Mucosa of descending colon (tissue), 3 donors: Measurements from ENCODE around the gene AP4E1. TPM values are rescaled to one million over a fixed set of nuclear protein-coding genes. Genes with fewer than 3 reads are reported as not detected.
"Not testable (repeated sequence)": the region's sequence is repeated elsewhere in the genome, so short reads cannot be mapped to it uniquely, and the experiment has no call there.

Experiments used
- ATAC-seq: fragments of 200-7000 bp; cut with Tn5 transposase; one replicate; pipeline ENCODE4 v1.9.1; 2020; ENCODE audit warnings: mild to moderate bottlenecking, moderate library complexity
- DNase-seq, 3 donors: peaks; one replicate each; pipeline ENCODE4 v3.0.0-alpha.2; 2020
- H3K36me3 ChIP-seq: fragments of 200-600 bp; one replicate; pipeline ENCODE4 v1.8.0; 2021; ENCODE audit warnings: low read depth, mild to moderate bottlenecking
- H3K4me1 ChIP-seq: fragments of 200-600 bp; one replicate; pipeline ENCODE4 v1.8.0; 2021; ENCODE audit warnings: low read depth, mild to moderate bottlenecking
- H3K4me3 ChIP-seq: fragments of 200-600 bp; one replicate; pipeline ENCODE4 v1.8.0; 2021; ENCODE audit warnings: mild to moderate bottlenecking
- H3K9me3 ChIP-seq: fragments of 200-600 bp; one replicate; pipeline ENCODE4 v1.8.0; 2021; ENCODE audit warnings: mild to moderate bottlenecking
- CTCF ChIP-seq: fragments of 200-600 bp; IDR thresholded peaks from one replicate; pipeline ENCODE4 v1.8.0; 2022; ENCODE audit warnings: antibody characterized with exemption, mild to moderate bottlenecking
- intact Hi-C, 2 donors: fragments of 100-400 bp; cut with DNase I in 1 of 2; cut with micrococcal nuclease in 1 of 2; formaldehyde crosslinking; loops; one replicate each; pipeline versions ENCODE4 v1.11.0 to v1.11.1; 2022; cut with DNase I, micrococcal nuclease
- total RNA-seq, 3 donors: library from RNA; stranded (reverse); fragmentation: NEBNext Ultra II Directional in 2 of 3; extraction: Animal tissue kit (Norgen Biotek cat#: 25700) in 2 of 3; gene quantifications; one replicate each; pipeline versions ENCODE4 v1.2.1 to v1.2.4, GENCODE V29; 2021 to 2023
- donor health status: DM: no; HTN: no; CAD: no; lungs with moderate emphysema.
- donor health status: DM: no; HTN: no; CAD: no.
- donor health status: DM: no; HTN: yes; CAD: no.

AP4E1 gene
- total RNA-seq, 3 donors from 2014 or later = 9.6 to 11.9 (median 11.6) TPM

DNA sequence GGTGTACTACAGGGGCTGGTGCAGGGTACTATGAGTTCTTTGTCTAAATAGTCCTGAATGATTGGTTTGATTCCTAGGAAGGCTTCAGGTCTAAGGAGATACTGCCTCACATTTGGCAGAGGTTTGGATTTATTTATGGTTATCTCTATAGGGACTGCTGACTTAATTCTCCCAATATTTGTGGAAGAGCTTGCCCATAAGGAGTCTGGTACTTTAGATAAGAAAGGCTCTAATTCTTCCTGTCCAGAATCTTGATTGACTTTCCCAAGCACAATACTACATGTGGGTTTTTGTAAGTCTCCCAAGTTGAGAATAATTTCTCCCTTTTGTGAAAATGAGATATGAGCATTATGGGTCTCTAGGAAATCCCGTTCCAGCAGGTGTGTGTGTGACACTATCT, 36.7 kb upstream of the AP4E1 start:
- H3K4me3 ChIP-seq = no peak overlapping the region
- ATAC-seq = no peak
- intact Hi-C loops = no loop called here

GRCh38 chr15:50872832-50873426, 35.6 kb upstream of the AP4E1 start:
- no peak for TF ChIP-seq CTCF
- Histone ChIP-seq H3K4me1 (peaks cover 12% of the 10 kb centered on the region), H3K9me3 (no peaks in the 10 kb centered on the region), H3K36me3 (no peaks in the 10 kb centered on the region), H3K4me3 (no peak overlapping the region)
- intact Hi-C loops = no loop called here
- no peak for ATAC-seq
- no peak for DNase-seq

More for the DNA sequence above, 36.7 kb upstream of the AP4E1 start:
- TF ChIP-seq CTCF = no peak
- DNase-seq = no peak
- peaks cover 11% of the 10 kb centered on the region for H3K4me1 ChIP-seq
- no peaks in the 10 kb centered on the region for H3K36me3 ChIP-seq
- H3K9me3 ChIP-seq = no peaks in the 10 kb centered on the region

- no peak for ATAC-seq
- no peak for DNase-seq
- no peak for TF ChIP-seq CTCF
- Histone ChIP-seq H3K4me1 (peaks cover 12% of the 10 kb centered on the region), H3K4me3 (no peak overlapping the region), H3K9me3 (no peaks in the 10 kb centered on the region), H3K36me3 (no peaks in the 10 kb centered on the region)
- intact Hi-C loops = no loop called here
These were observed 34.5 kb upstream of the AP4E1 start for GRCh38 chr15:50873935-50874361.

GRCh38 chr15:50875238-50875637, 33.2 kb upstream of the AP4E1 start:
- H3K9me3 ChIP-seq, H3K36me3 ChIP-seq, DNase-seq, H3K4me3 ChIP-seq: not testable (repeated sequence)
- intact Hi-C loops = loop anchor here (5.0 kb wide), 2 partner anchors 188 to 198 kb away; partner anchors contain the start of gene TRPM7 (in 1 of the 2)
- peak; percentile 39 for ATAC-seq
- H3K4me1 ChIP-seq = peaks cover 12% of the 10 kb centered on the region

DNA sequence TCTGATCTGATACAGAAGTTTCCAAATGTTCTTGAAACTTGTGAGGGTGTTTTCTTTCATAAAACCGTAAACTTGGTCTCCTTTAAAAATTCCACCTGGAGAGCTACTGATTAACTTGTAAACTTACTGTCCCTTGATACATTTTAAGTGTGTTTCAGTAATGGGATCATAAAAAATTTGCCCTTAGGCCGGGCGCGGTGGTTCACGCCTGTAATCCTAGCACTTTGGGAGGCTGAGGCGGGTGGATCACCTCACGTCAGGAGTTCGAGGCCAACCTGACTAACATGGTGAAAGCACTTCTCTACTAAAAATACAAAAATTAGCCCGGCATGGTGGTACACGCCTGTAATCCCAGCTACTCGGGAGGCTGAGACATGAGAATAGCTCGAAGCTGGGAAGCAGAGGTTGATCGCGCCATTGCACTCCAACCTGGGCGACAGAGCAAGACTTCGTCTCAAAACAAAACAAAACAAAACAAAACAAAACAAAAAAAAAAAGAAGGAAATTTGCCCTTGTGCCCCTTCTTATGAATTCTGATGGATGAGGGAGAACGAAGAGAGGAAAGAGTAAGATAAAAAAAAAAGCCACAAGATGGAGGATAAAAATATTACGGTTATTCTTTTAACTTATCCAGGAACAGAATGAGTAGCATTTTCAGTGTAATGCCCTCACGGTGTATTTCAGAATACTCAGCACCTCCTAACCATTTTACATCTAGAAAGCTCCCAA, 32.1 kb upstream of the AP4E1 start:
- intact Hi-C loops = loop anchor here (5.0 kb wide), 2 partner anchors 189 to 199 kb away; partner anchors contain the start of gene TRPM7 (in 1 of the 2)
- TF ChIP-seq CTCF = no peak
- DNase-seq = peak; percentile 60 to 67 (median 61)

DNA sequence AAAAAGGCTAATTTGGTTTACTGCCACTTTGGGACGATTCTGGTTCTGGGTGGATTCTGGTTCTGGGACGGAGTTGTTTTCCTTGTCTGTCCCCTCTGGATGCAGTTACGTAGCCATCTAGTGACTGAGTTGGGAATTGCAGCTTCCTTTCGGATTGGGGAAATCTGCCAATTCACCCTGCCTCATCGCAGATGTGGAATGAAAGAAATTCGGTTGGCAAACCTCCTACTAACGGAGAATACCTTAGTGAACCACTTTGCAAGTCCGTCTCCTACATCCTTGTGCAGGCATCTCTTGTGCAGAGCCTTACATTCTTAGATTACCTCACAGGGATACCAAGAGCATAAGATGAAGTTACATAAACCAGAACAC, 31.5 kb upstream of the AP4E1 start:
- peak; percentile 81 for ATAC-seq
- H3K36me3 ChIP-seq = no peaks in the 10 kb centered on the region
- intact Hi-C loops = loop anchor here (5.0 kb wide), 2 partner anchors 190 to 200 kb away; partner anchors contain the start of gene TRPM7 (in 1 of the 2)
- peak in 2 of 3 donors; percentile 51 to 94 for DNase-seq
- TF ChIP-seq CTCF = peak; percentile 94
- H3K4me3 ChIP-seq = no peak overlapping the region
- H3K4me1 ChIP-seq = peaks cover 12% of the 10 kb centered on the region
- no peaks in the 10 kb centered on the region for H3K9me3 ChIP-seq

More for the DNA sequence above, 32.1 kb upstream of the AP4E1 start:
- Histone ChIP-seq H3K9me3 (no peaks in the 10 kb centered on the region), H3K36me3 (no peaks in the 10 kb centered on the region), H3K4me1 (peaks cover 12% of the 10 kb centered on the region), H3K4me3 (no peak overlapping the region)
- peak; percentile 74 for ATAC-seq
